A673 (cell line): Measurements from ENCODE around the gene PLOD2. TPM values are rescaled to one million over a fixed set of nuclear protein-coding genes. Genes with fewer than 3 reads are reported as not detected.

Source experiments
- BruUV-seq: library from RNA; stranded (reverse); fragments of 400-500 nt; replicated peaks from 2 replicates; lab custom pipeline; 2021; lab: Mats Ljungman, UMichigan
- CTCF ChIA-PET: fragments of 300-600 bp; sonication (Branson Sonifier 250); formaldehyde crosslinking; loops from one replicate; lab custom pipeline; 2022; ENCODE audit warnings: antibody characterized with exemption; lab: Charles Lee
- POLR2A ChIA-PET: fragments of 300-600 bp; sonication (Branson Sonifier 250); formaldehyde crosslinking; loops from one replicate; lab custom pipeline; 2022; ENCODE audit warnings: antibody characterized with exemption; ENCODE audit not compliant: low non-redundant PET; lab: Charles Lee
- DNase-seq: peaks from one replicate; pipeline ENCODE4 v3.0.0-alpha.2; 2015; ENCODE audit warnings: low spot score
- H3K27ac ChIP-seq: fragments of 200-600 bp; sonication (generic); 2 replicates; pipeline ENCODE4 v1.5.1; 2016; ENCODE audit warnings: mixed run types, low read depth, mild to moderate bottlenecking, mixed read lengths, antibody characterized with exemption, low read length; ENCODE audit not compliant: poor library complexity, severe bottlenecking
- H3K27me3 ChIP-seq: fragments of 200-600 bp; sonication (generic); replicated peaks from 2 replicates; pipeline ENCODE4 v1.6.1; 2017; ENCODE audit warnings: mixed run types, low read depth, mild to moderate bottlenecking, mixed read lengths, antibody characterized with exemption, low read length; ENCODE audit not compliant: insufficient read depth, poor library complexity
- H3K36me3 ChIP-seq: fragments of 200-600 bp; sonication (generic); 2 replicates; pipeline ENCODE4 v1.6.1; 2016; ENCODE audit warnings: mixed run types, mild to moderate bottlenecking, mixed read lengths, antibody characterized with exemption, low read length; ENCODE audit not compliant: insufficient read depth, poor library complexity, severe bottlenecking
- H3K4me1 ChIP-seq: fragments of 200-600 bp; sonication (generic); 2 replicates; pipeline ENCODE4 v1.6.1; 2017; ENCODE audit warnings: mixed run types, mild to moderate bottlenecking, mixed read lengths, antibody characterized with exemption, low read length; ENCODE audit not compliant: insufficient read depth, poor library complexity, severe bottlenecking
- H3K4me3 ChIP-seq: fragments of 200-600 bp; sonication (generic); 2 replicates; pipeline ENCODE4 v1.5.1; 2016; ENCODE audit warnings: low read depth, mixed run types, mild to moderate bottlenecking, mixed read lengths, low read length; ENCODE audit not compliant: poor library complexity, severe bottlenecking
- H3K9me3 ChIP-seq: fragments of 200-600 bp; sonication (generic); 2 replicates; pipeline ENCODE4 v1.6.1; 2016; ENCODE audit warnings: mixed run types, low read depth, mild to moderate bottlenecking, mixed read lengths, antibody characterized with exemption, low read length; ENCODE audit not compliant: poor library complexity, severe bottlenecking
- CTCF ChIP-seq: fragments of 300-800, 200-600 bp; sonication (generic); conservative IDR thresholded peaks from 2 replicates; pipeline ENCODE4 v1.5.1; 2017; ENCODE audit warnings: low read depth, mild to moderate bottlenecking, antibody characterized with exemption, low read length, moderate library complexity, mixed read lengths
- EZH2 ChIP-seq: fragments of 200-600 bp; sonication (generic); IDR thresholded peaks from 2 replicates; pipeline ENCODE4 v1.6.1; 2017; ENCODE audit warnings: borderline replicate concordance, low read depth, mild to moderate bottlenecking, mixed read lengths, antibody characterized with exemption, low read length; ENCODE audit not compliant: poor library complexity, severe bottlenecking
- intact Hi-C: fragments of 100-400 bp; cut with micrococcal nuclease; formaldehyde crosslinking; loops from one replicate; pipeline ENCODE4 v1.10.0; 2022; ENCODE audit not compliant: unreplicated experiment
- total RNA-seq: library from RNA; stranded (reverse); gene quantifications from 2 replicates; pipeline ENCODE4 v1.2.3, GENCODE V29; 2021

The PLOD2 gene
- total RNA-seq, 1 experiment from 2014 or later: 34.6 TPM

GRCh38 chr3:146145642-146146041, 15.3 kb downstream of the PLOD2 start:
- TF ChIP-seq EZH2 (no peak), CTCF (no peak)
- BruUV-seq: no TSS peak
- intact Hi-C loops: loop anchor here (5.0 kb wide), 1 partner anchor 78 kb away; no protein-coding TSS in a partner anchor
- CTCF ChIA-PET: no interaction called here
- H3K27ac ChIP-seq: peak overlapping the region; percentile 2
- POLR2A ChIA-PET: no interaction called here
- H3K36me3 ChIP-seq: no peaks in the 10 kb centered on the region
- peaks cover 57% of the 10 kb centered on the region for H3K4me1 ChIP-seq
- no peaks in the 10 kb centered on the region for H3K27me3 ChIP-seq
- no peak overlapping the region for H3K4me3 ChIP-seq
- DNase-seq: peak; percentile 29
- H3K9me3 ChIP-seq: no peaks in the 10 kb centered on the region

- BruUV-seq: no TSS peak
- Histone ChIP-seq H3K27ac (no peak overlapping the region), H3K9me3 (no peaks in the 10 kb centered on the region), H3K27me3 (no peaks in the 10 kb centered on the region), H3K36me3 (no peaks in the 10 kb centered on the region), H3K4me3 (no peak overlapping the region), H3K4me1 (peaks cover 69% of the 10 kb centered on the region)
- POLR2A ChIA-PET: no interaction called here
- intact Hi-C loops: no loop called here
- CTCF ChIA-PET: no interaction called here
- peak; percentile 54 for DNase-seq
- TF ChIP-seq CTCF (no peak), EZH2 (no peak)
Observed at GRCh38 chr3:146142757-146143156, 18.2 kb downstream of the PLOD2 start.

- Histone ChIP-seq H3K9me3 (no peaks in the 10 kb centered on the region), H3K27me3 (no peaks in the 10 kb centered on the region), H3K36me3 (no peaks in the 10 kb centered on the region), H3K4me3 (no peak overlapping the region), H3K4me1 (peaks cover 61% of the 10 kb centered on the region), H3K27ac (peak overlapping the region; percentile 56)
- CTCF ChIA-PET: no interaction called here
- no peak for DNase-seq
- TF ChIP-seq CTCF: no peak
- TF ChIP-seq EZH2: no peak
- intact Hi-C loops: loop anchor here (5.0 kb wide), 1 partner anchor 62 kb away; no protein-coding TSS in a partner anchor
- POLR2A ChIA-PET: no interaction called here
- no TSS peak for BruUV-seq
Observed at GRCh38 chr3:146139586-146140110, 21.3 kb downstream of the PLOD2 start.
